Trophoblast cell (in vitro differentiated cells and primary cell): ENCODE results near the gene DDRGK1.
"Not testable (repeated sequence)": the region's sequence is repeated elsewhere in the genome, so short reads cannot be mapped to it uniquely, and the experiment has no call there.

ENCODE experiments used
- DNase-seq, 2 donors: peaks; one replicate each; pipeline ENCODE4 v3.0.0-alpha.2; 2016
- H2AFZ ChIP-seq: 2 replicates; pipeline ENCODE4 v1.6.1; 2013; ENCODE audit warnings: low read length, moderate library complexity, mild to moderate bottlenecking; ENCODE audit not compliant: insufficient read depth, poor library complexity
- H2AK5ac ChIP-seq: 2 replicates; pipeline ENCODE4 v1.6.1; 2013; ENCODE audit warnings: mild to moderate bottlenecking, low read length
- H2BK120ac ChIP-seq: 2 replicates; pipeline ENCODE4 v1.6.1; 2013; ENCODE audit warnings: low read length, mild to moderate bottlenecking, moderate library complexity; ENCODE audit not compliant: insufficient read depth, poor library complexity
- H2BK12ac ChIP-seq: 2 replicates; pipeline ENCODE4 v1.6.1; 2013; ENCODE audit warnings: mild to moderate bottlenecking, low read length, moderate library complexity
- H2BK5ac ChIP-seq: 2 replicates; pipeline ENCODE4 v1.6.1; 2013; ENCODE audit warnings: low read length, low read depth, moderate library complexity, mild to moderate bottlenecking; ENCODE audit not compliant: poor library complexity
- H3K14ac ChIP-seq: 2 replicates; pipeline ENCODE4 v1.6.1; 2013; ENCODE audit warnings: mild to moderate bottlenecking, low read length
- H3K18ac ChIP-seq: 2 replicates; pipeline ENCODE4 v1.6.1; 2013; ENCODE audit warnings: mild to moderate bottlenecking, low read length
- H3K23ac ChIP-seq: 2 replicates; pipeline ENCODE4 v1.6.1; 2013; ENCODE audit warnings: low read length
- H3K27ac ChIP-seq: 2 replicates; pipeline ENCODE4 v1.5.1; 2013; ENCODE audit warnings: low read depth, mild to moderate bottlenecking, inconsistent platforms, low read length, moderate library complexity
- H3K27me3 ChIP-seq: 2 replicates; pipeline ENCODE4 v1.6.1; 2013; ENCODE audit warnings: inconsistent platforms, mild to moderate bottlenecking, low read length, moderate library complexity; ENCODE audit not compliant: insufficient read depth
- H3K36me3 ChIP-seq, 2 experiments: 1 replicate in 1 of 2; 2 replicates in 1 of 2; pipeline ENCODE4 v1.6.1; 2013; ENCODE audit warnings: low read length in 2 of 2, mild to moderate bottlenecking in 2 of 2, moderate library complexity in 1 of 2; ENCODE audit not compliant: insufficient read depth in 2 of 2, control insufficient read depth in 1 of 2
- H3K4ac ChIP-seq: 2 replicates; pipeline ENCODE4 v1.6.1; 2013; ENCODE audit warnings: low read depth, mild to moderate bottlenecking, low read length, moderate library complexity
- H3K4me1 ChIP-seq, 2 experiments: 1 replicate in 1 of 2; 2 replicates in 1 of 2; pipeline ENCODE4 v1.6.1; 2013; ENCODE audit warnings: low read length in 2 of 2, mild to moderate bottlenecking in 2 of 2, moderate library complexity in 1 of 2; ENCODE audit not compliant: insufficient read depth in 2 of 2, control insufficient read depth in 1 of 2
- H3K4me2 ChIP-seq: 2 replicates; pipeline ENCODE4 v1.6.1; 2013; ENCODE audit warnings: inconsistent platforms, mild to moderate bottlenecking, low read length, moderate library complexity
- H3K4me3 ChIP-seq: 2 replicates; pipeline ENCODE4 v1.5.1; 2013; ENCODE audit warnings: mild to moderate bottlenecking, low read depth, low read length, inconsistent platforms
- H3K79me1 ChIP-seq: one replicate; pipeline ENCODE4 v1.6.1; 2013; ENCODE audit warnings: low read length
- H3K79me2 ChIP-seq: 2 replicates; pipeline ENCODE4 v1.6.1; 2013; ENCODE audit warnings: low read length, mild to moderate bottlenecking; ENCODE audit not compliant: control insufficient read depth, insufficient read depth, poor library complexity
- H3K9ac ChIP-seq: 2 replicates; pipeline ENCODE4 v1.6.1; 2013; ENCODE audit warnings: mild to moderate bottlenecking, low read length
- H3K9me3 ChIP-seq: 2 replicates; pipeline ENCODE4 v1.6.1; 2013; ENCODE audit warnings: low read depth, mild to moderate bottlenecking, control low read depth, inconsistent platforms, low read length; ENCODE audit not compliant: insufficient read depth
- H4K12ac ChIP-seq: 2 replicates; pipeline ENCODE4 v1.6.1; 2013; ENCODE audit warnings: low read depth, mild to moderate bottlenecking, low read length, moderate library complexity
- H4K8ac ChIP-seq: 2 replicates; pipeline ENCODE4 v1.6.1; 2013; ENCODE audit warnings: low read depth, mild to moderate bottlenecking, low read length, moderate library complexity
- H4K91ac ChIP-seq: one replicate; pipeline ENCODE4 v1.6.1; 2013; ENCODE audit warnings: low read depth, mild to moderate bottlenecking, low read length, moderate library complexity
- WGBS: extraction: QIAGEN DNeasy Blood & Tissue Kit; methylation state at CpG from one replicate; pipeline ENCODE4 v1.1.7; 2013; ENCODE audit warnings: missing lambda C conversion rate; ENCODE audit not compliant: insufficient read length, insufficient coverage; ENCODE audit errors: extremely low coverage; 5-methylcytosine and 5-hydroxymethylcytosine counted together

Gene DDRGK1

GRCh38 chr20:3215359-3215917, 11.0 kb upstream of the DDRGK1 start:
- not testable (repeated sequence) for H2AFZ ChIP-seq, H3K4ac ChIP-seq, H3K4me1 ChIP-seq, H3K9ac ChIP-seq, H4K8ac ChIP-seq, H4K12ac ChIP-seq, H2BK120ac ChIP-seq, H3K27ac ChIP-seq, H2BK5ac ChIP-seq, H3K27me3 ChIP-seq, DNase-seq, H3K79me2 ChIP-seq, H3K18ac ChIP-seq, H4K91ac ChIP-seq, H3K9me3 ChIP-seq, H2AK5ac ChIP-seq, H3K14ac ChIP-seq, H2BK12ac ChIP-seq, H3K23ac ChIP-seq, H3K79me1 ChIP-seq, H3K4me3 ChIP-seq, H3K4me2 ChIP-seq
- H3K36me3 ChIP-seq, result peaks cover 23 to 24% of the 10 kb centered on the region in 2 experiments
- WGBS, result no CpG with 5 or more reads among the region's 7 CpGs

GRCh38 chr20:3213226-3213625, 8.7 kb upstream of the DDRGK1 start:
- no peak overlapping the region for H2BK5ac ChIP-seq
- no peaks in the 10 kb centered on the region for H3K9me3 ChIP-seq
- no peak overlapping the region for H3K27ac ChIP-seq
- H4K8ac ChIP-seq, result no peak overlapping the region
- no peak overlapping the region for H3K4me3 ChIP-seq
- no peak overlapping the region for H3K9ac ChIP-seq
- H3K4me1 ChIP-seq, result peaks cover 11 to 12% of the 10 kb centered on the region in 2 experiments
- peaks cover 11% of the 10 kb centered on the region for H3K79me1 ChIP-seq
- H3K79me2 ChIP-seq, result peaks cover 13% of the 10 kb centered on the region
- H4K12ac ChIP-seq, result no peak overlapping the region
- no peak overlapping the region for H3K18ac ChIP-seq
- no peaks in the 10 kb centered on the region for H3K27me3 ChIP-seq
- no CpG with 5 or more reads among the region's 7 CpGs for WGBS
- no peak overlapping the region for H4K91ac ChIP-seq
- H2BK120ac ChIP-seq, result no peak overlapping the region
- H3K14ac ChIP-seq, result no peak overlapping the region
- H3K36me3 ChIP-seq, result peaks cover 20% of the 10 kb centered on the region in 2 experiments
- H2AFZ ChIP-seq, result no peak overlapping the region
- no peak overlapping the region for H2BK12ac ChIP-seq
- no peak overlapping the region for H2AK5ac ChIP-seq
- no peak overlapping the region for H3K4ac ChIP-seq
- DNase-seq, result no peak
- no peak overlapping the region for H3K4me2 ChIP-seq
- H3K23ac ChIP-seq, result no peak overlapping the region

- H3K4ac ChIP-seq, result peak overlapping the region; percentile 67
- no peak overlapping the region for H2BK12ac ChIP-seq
- H4K12ac ChIP-seq, result no peak overlapping the region
- peaks cover 12 to 17% of the 10 kb centered on the region in 2 experiments for H3K36me3 ChIP-seq
- no peak overlapping the region for H2BK5ac ChIP-seq
- no peak overlapping the region for H4K8ac ChIP-seq
- H3K79me2 ChIP-seq, result peaks cover 13% of the 10 kb centered on the region
- H3K27me3 ChIP-seq, result no peaks in the 10 kb centered on the region
- H3K9me3 ChIP-seq, result no peaks in the 10 kb centered on the region
- H3K4me1 ChIP-seq, result peaks cover 11 to 12% of the 10 kb centered on the region in 2 experiments
- WGBS, result no CpG with 5 or more reads among the region's 2 CpGs
- peak overlapping the region; percentile 93 for H3K4me2 ChIP-seq
- H3K4me3 ChIP-seq, result no peak overlapping the region
- no peak overlapping the region for H4K91ac ChIP-seq
- H3K14ac ChIP-seq, result no peak overlapping the region
- DNase-seq, result no peak
- H3K18ac ChIP-seq, result no peak overlapping the region
- H3K9ac ChIP-seq, result no peak overlapping the region
- H2AFZ ChIP-seq, result no peak overlapping the region
- H2AK5ac ChIP-seq, result no peak overlapping the region
- H2BK120ac ChIP-seq, result no peak overlapping the region
- no peak overlapping the region for H3K23ac ChIP-seq
- H3K79me1 ChIP-seq, result peaks cover 11% of the 10 kb centered on the region
- H3K27ac ChIP-seq, result no peak overlapping the region
Observed at GRCh38 chr20:3210346-3210745, 5.9 kb upstream of the DDRGK1 start.

GRCh38 chr20:3209946-3210317, 5.5 kb upstream of the DDRGK1 start:
- Histone ChIP-seq H4K8ac (peak overlapping the region; percentile 98), H3K18ac (peak overlapping the region; percentile 85), H3K4me1 (peaks cover 11 to 12% of the 10 kb centered on the region in 2 experiments), H2AK5ac (peak overlapping the region; percentile 53), H3K4me3 (peak overlapping the region; percentile 88), H3K14ac (peak overlapping the region; percentile 77), H3K27me3 (no peaks in the 10 kb centered on the region), H3K79me1 (peaks cover 11% of the 10 kb centered on the region), H3K9ac (peak overlapping the region; percentile 81), H4K12ac (peak overlapping the region; percentile 79), H3K4ac (peak overlapping the region; percentile 67), H3K9me3 (no peaks in the 10 kb centered on the region), H2BK120ac (no peak overlapping the region), H3K4me2 (peak overlapping the region; percentile 93), H2AFZ (peak overlapping the region; percentile 64), H3K23ac (no peak overlapping the region), H3K36me3 (peaks cover 11 to 13% of the 10 kb centered on the region in 2 experiments), H3K27ac (no peak overlapping the region), H2BK5ac (peak overlapping the region; percentile 62), H3K79me2 (peaks cover 13% of the 10 kb centered on the region), H2BK12ac (no peak overlapping the region), H4K91ac (peak overlapping the region; percentile 88)
- no CpG with 5 or more reads among the region's 10 CpGs for WGBS
- DNase-seq, result peak in 1 of 2 donors; percentile 17
